GM21367 (cell line): ENCODE measurements around the gene RAD18.
A peak's percentile ranks its signal among the peaks of the same experiment; 100 is the strongest.

Source experiments
- ATAC-seq: cut with Tn5 transposase; IDR thresholded peaks from one replicate; pipeline ENCODE4 v1.9.1; 2021; ENCODE audit not compliant: unreplicated experiment

RAD18 gene, protein sequence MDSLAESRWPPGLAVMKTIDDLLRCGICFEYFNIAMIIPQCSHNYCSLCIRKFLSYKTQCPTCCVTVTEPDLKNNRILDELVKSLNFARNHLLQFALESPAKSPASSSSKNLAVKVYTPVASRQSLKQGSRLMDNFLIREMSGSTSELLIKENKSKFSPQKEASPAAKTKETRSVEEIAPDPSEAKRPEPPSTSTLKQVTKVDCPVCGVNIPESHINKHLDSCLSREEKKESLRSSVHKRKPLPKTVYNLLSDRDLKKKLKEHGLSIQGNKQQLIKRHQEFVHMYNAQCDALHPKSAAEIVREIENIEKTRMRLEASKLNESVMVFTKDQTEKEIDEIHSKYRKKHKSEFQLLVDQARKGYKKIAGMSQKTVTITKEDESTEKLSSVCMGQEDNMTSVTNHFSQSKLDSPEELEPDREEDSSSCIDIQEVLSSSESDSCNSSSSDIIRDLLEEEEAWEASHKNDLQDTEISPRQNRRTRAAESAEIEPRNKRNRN

GRCh38 chr3:8963137-8963853, at the start of gene RAD18:
Gene RAD18, minus strand, starts transcription at chr3:8963472. Its CDS starts 87 bp downstream, at chr3:8963385.
- ATAC-seq, result peak; percentile 83

DNA sequence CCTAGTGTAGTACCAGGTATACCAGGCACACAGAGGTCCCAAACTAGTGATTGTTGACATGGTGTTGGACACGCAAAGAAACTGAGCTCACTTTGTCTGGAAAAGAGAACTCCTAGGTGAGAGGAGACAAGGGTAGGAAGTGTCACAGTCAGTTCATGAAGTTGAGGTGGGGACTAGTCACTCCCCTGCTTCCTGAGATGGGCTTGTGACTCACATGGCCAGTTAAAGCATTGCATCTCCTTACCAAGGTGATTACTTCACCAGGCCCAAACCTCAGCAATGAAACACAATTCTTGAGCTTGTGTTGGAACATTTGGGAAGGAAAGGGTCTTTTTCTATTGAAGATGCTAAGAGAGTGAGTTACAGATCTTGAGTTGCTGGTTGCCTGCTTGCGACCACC, 49.2 kb upstream of the RAD18 start:
- ATAC-seq, result no peak

GRCh38 chr3:9009976-9010545, 46.8 kb upstream of the RAD18 start:
- ATAC-seq, result no peak

GRCh38 chr3:9008550-9009255, 45.4 kb upstream of the RAD18 start:
- ATAC-seq, result no peak

DNA sequence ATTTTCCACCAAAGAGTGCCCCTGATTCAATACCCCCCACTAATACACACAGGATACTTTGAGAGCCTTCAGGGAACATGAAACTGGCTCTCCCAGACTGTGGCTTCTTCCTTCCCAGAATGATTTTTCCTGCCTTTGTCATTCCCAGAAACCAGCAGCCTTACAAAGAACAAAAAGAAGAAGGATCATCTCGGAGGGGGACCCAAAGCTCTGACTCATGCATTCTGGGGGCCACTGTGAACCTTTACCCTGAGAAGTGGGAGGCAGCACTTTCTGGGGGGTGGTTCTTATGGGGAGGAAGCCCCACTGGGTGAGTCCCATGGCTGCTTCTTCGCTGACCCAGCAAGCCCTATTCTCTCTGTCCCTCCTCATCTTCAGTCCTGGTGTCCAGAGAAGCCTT, 44.7 kb upstream of the RAD18 start:
- no peak for ATAC-seq

- no peak for ATAC-seq
Observed at GRCh38 chr3:9007213-9007612, 43.9 kb upstream of the RAD18 start.

GRCh38 chr3:9000041-9000440, 36.8 kb upstream of the RAD18 start:
- no peak for ATAC-seq

DNA sequence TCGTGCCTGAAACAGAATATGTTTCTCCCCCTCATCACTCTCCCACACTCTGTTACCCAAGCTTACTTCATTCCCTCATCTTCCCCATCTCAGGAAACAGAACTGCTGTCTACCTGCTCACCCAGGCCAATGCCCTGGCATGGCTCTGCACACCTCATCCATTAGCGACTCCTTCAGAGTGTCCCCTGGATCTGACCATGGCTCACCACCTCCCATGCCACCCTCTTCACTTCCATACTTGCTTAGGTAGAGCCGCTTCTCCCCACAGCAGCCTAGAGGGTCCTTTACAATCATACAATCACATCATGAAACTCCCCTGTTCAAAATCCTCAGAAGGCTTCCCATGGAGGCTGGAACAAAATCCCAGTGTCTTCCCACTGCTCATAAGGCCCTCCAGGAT, 33.9 kb upstream of the RAD18 start:
- no peak for ATAC-seq

GRCh38 chr3:8996681-8997121, 33.4 kb upstream of the RAD18 start:
- ATAC-seq, result no peak

DNA sequence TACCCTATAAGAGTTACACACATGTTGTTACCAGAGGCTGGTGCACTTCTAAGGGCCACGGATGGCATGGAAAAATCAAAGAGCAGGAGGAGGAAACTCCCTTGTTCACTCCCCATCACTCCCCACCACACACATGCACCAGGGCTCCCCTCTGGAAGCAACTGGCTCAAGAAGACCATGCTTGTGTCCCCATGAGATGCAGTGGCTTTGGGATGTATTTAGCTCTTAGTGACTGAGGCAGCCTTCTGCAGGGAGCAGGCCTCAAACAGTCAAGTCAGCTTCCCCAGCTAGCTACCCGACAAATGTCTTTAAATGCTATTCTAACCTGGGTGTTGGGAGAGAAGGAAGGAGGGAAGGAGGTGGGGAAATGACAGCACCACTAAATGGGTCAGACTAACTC, 32.9 kb upstream of the RAD18 start:
- ATAC-seq, result no peak

- ATAC-seq, result no peak
Observed at GRCh38 chr3:8994226-8994625, 31.0 kb upstream of the RAD18 start.

GRCh38 chr3:8993331-8993730, 30.1 kb upstream of the RAD18 start:
- no peak for ATAC-seq

- no peak for ATAC-seq
Observed at GRCh38 chr3:8992854-8993253, 29.6 kb upstream of the RAD18 start.

DNA sequence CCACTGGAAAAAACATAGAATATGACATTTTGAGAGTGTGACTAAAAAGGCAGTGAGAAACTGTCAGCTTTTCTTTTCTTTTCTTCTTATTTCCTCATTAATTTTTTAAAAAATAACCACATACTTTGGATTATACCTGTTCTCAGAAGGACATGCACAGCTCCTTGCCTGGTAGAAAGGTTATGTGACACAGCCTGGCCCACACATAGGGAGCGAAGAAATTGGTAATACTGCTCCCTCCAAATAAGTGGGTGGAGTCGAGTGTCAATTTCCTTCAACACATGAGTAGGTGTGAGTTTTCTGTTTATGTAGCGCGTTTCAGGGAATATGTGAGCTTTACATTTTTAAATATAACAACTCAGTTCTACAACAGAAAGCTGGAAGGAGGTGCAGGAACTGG, 28.9 kb upstream of the RAD18 start:
- ATAC-seq, result no peak

DNA sequence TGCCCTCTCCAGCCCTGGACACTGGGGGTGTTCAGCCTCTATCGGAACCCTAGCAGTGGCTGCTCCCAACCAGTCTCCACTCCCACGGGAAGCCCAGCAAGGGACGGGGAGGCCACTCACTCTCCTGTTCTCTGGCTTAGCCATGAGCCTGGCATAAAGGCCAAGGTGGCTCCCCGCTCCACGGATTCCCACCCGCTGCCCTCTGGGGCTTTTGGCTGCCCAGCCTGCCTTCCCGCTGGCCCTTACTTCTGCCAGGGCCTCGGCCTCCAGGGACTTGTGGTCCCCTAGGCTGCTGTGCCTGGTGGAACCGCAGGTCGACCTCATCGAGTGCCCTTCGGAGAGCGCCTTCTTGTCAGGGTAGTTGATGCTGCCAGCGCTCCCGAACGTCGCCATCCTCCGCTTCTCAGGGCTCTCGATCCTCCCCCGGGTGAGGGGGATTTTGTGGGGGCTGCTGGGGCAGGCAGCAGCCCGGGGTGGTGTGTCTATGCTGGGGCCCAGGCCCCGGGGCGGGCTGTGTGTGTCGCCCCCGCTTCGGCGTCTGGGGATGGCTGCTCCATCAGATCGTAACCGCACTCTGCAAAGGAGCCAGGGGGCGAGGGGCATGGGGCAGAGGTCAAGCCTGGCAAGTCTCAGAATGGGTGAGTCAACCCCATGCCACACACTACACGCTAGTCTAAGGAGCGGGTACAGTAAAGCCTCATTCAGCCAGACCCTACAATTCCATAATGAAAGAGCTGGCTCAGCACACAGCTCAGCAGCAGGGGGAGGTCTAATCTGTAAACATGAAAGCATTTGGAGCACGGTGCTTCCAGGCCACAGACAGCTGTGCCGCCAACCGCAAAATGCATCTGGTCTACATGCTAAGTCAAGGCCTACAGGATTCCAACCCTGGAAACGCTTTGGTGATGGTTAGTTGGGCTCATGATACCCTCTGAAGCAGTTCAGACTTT, 27.3 kb upstream of the RAD18 start:
- no peak for ATAC-seq

DNA sequence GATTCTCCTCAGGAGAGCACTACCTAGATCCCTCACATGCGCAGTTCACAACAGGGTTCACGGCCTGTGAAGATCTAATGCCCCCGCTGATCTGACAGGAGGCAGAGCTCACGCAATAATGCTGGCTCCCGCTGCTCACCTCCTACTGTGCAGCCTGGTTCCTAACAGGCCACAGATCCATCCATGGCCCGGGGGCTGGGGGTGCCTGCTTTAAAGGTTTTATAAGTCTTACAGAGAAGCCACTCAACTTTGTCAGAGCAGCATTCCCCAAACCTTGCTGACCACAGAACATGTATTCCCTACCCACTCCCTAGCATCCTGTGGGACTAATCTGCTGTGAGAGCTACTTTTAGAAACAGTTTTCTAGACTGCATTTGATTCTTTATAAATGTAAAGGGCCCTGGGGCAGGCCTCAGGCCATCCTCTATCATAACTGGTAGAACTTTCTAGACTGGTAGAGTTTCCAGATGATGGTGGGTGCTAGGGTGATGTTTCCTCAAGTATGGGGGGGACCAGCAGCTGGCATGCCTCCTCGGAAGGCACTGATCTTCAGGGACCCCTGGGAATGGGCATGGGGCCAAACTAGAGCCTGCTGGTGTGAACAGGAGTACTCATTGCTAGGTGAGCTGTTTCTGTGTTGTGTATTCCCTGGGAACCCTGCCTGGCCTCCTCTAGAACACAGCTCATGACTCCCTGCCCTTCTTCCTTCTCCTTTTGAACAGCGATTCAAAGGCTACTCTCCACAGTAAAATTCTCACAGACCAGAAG, 25.7 kb upstream of the RAD18 start:
- no peak for ATAC-seq

DNA sequence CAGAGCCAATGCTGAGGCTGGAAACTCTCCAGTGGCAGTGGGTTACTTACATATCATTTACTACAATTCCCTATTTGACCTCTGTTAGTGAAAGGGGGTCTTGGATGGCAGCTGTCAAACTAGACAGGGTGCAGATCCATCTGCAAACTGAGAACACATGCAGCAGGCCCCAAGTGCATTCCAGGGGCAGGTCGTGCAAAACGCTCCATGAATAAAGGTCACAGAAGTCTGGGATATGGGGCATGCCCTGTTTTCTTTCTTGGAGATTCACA, 25.0 kb upstream of the RAD18 start:
- ATAC-seq, result no peak

GRCh38 chr3:8987645-8988383, 24.5 kb upstream of the RAD18 start:
- ATAC-seq, result peak; percentile 77

GRCh38 chr3:8987226-8987625, 24.0 kb upstream of the RAD18 start:
- no peak for ATAC-seq
